GM23248 (cell line): ENCODE data around the gene OR10J5. TPM values are rescaled to one million over a fixed set of nuclear protein-coding genes. Genes with fewer than 3 reads are reported as not detected.

Experiments used
- DNase-seq: peaks from one replicate; pipeline ENCODE4 v3.0.0-alpha.2; 2015
- H2AFZ ChIP-seq: fragments of 200-600 bp; sonication (generic); 2 replicates; pipeline ENCODE4 v1.6.1; 2016; ENCODE audit warnings: antibody characterized with exemption
- H3F3A ChIP-seq: fragments of 200-600 bp; sonication (generic); 2 replicates; pipeline ENCODE4 v1.6.1; 2016; ENCODE audit warnings: mild to moderate bottlenecking, antibody characterized with exemption, mixed run types; ENCODE audit not compliant: insufficient read depth
- H3K27ac ChIP-seq: fragments of 200-600 bp; sonication (generic); 2 replicates; pipeline ENCODE4 v1.5.1; 2016; ENCODE audit warnings: mild to moderate bottlenecking
- H3K27me3 ChIP-seq: fragments of 200-600 bp; sonication (generic); replicated peaks from 2 replicates; pipeline ENCODE4 v1.6.1; 2016; ENCODE audit warnings: mild to moderate bottlenecking; ENCODE audit not compliant: insufficient read depth
- H3K36me3 ChIP-seq: fragments of 200-600 bp; sonication (generic); 2 replicates; pipeline ENCODE4 v1.6.1; 2016; ENCODE audit warnings: low read depth, mild to moderate bottlenecking
- H3K4me1 ChIP-seq: fragments of 200-600 bp; sonication (generic); 2 replicates; pipeline ENCODE4 v1.6.1; 2016; ENCODE audit warnings: mild to moderate bottlenecking; ENCODE audit not compliant: insufficient read depth
- H3K4me2 ChIP-seq: fragments of 200-600 bp; sonication (generic); one replicate; pipeline ENCODE4 v1.6.1; 2016; ENCODE audit warnings: mild to moderate bottlenecking; ENCODE audit not compliant: unreplicated experiment
- H3K4me3 ChIP-seq: fragments of 200-600 bp; sonication (generic); 2 replicates; pipeline ENCODE4 v1.5.1; 2016; ENCODE audit warnings: mild to moderate bottlenecking
- H3K79me2 ChIP-seq: fragments of 200-600 bp; sonication (generic); 2 replicates; pipeline ENCODE4 v1.6.1; 2016; ENCODE audit warnings: mild to moderate bottlenecking; ENCODE audit not compliant: insufficient read depth
- H3K9ac ChIP-seq: fragments of 200-600 bp; sonication (generic); 2 replicates; pipeline ENCODE4 v1.6.1; 2016; ENCODE audit warnings: mild to moderate bottlenecking
- H3K9me2 ChIP-seq: fragments of 200-600 bp; sonication (generic); 2 replicates; pipeline ENCODE4 v1.6.1; 2016; ENCODE audit warnings: mixed run types, mild to moderate bottlenecking, moderate library complexity; ENCODE audit not compliant: insufficient read depth
- H3K9me3 ChIP-seq: fragments of 200-600 bp; sonication (generic); one replicate; pipeline ENCODE4 v1.6.1; 2017; ENCODE audit warnings: low read depth
- H4K20me1 ChIP-seq: fragments of 200-600 bp; sonication (generic); 2 replicates; pipeline ENCODE4 v1.6.0; 2016; ENCODE audit not compliant: insufficient read depth
- EZH2 ChIP-seq: fragments of 200-600 bp; sonication (generic); IDR thresholded peaks from 2 replicates; pipeline ENCODE4 v1.6.1; 2018; ENCODE audit warnings: antibody characterized with exemption, mild to moderate bottlenecking; ENCODE audit not compliant: insufficient read depth, poor library complexity, severe bottlenecking
- EZH2phosphoT487 ChIP-seq: fragments of 200-600 bp; sonication (generic); IDR thresholded peaks from 2 replicates; pipeline ENCODE4 v1.6.1; 2018; ENCODE audit warnings: antibody characterized with exemption, moderate library complexity, mild to moderate bottlenecking, low read depth; ENCODE audit not compliant: insufficient read depth
- WGBS, 2 experiments: methylation state at CpG; one replicate each; pipeline ENCODE4 v1.1.6; 2015 to 2017; ENCODE audit warnings: low lambda C conversion rate in 2 of 2, low coverage in 1 of 2; ENCODE audit errors: missing lambda C conversion rate in 2 of 2; 5-methylcytosine and 5-hydroxymethylcytosine counted together
- in situ Hi-C: fragments of 300-500 bp; cut with MboI; formaldehyde crosslinking; loops from 2 replicates; pipeline ENCODE4 v1.15.0; 2020
- polyA plus RNA-seq: library from polyadenylated mRNA; unstranded; fragments of >200 nt; fragmentation: Nextera tagmentation; extraction: Ambion mirVana; gene quantifications from 2 replicates; pipeline ENCODE4 v1.2.1, GENCODE V29; 2016
- total RNA-seq: library from RNA; depleted of rRNA; stranded (reverse); fragments of >200 nt; shearing (Covaris generic); gene quantifications from 2 replicates; pipeline ENCODE4 v1.2.3, GENCODE V29; 2014; rRNA removed

OR10J5 gene
- total RNA-seq (not detected in 2 replicates), polyA plus RNA-seq (not detected in 2 replicates)

GRCh38 chr1:159535907-159536306 lies at the start of gene OR10J5:
Gene OR10J5, minus strand, starts transcription at chr1:159536007. Its CDS starts 0 bp downstream, at chr1:159536007.
- Histone ChIP-seq H3K9me3 (no peaks in the 10 kb centered on the region), H3K9ac (no peak within 1 kb of the TSS), H3K4me3 (no peak within 1 kb of the TSS), H4K20me1 (no peaks in the 10 kb centered on the region), H3K4me1 (no peaks in the 10 kb centered on the region), H3K27me3 (no peaks in the 10 kb centered on the region), H3F3A (no peaks in the 10 kb centered on the region), H3K27ac (no peak within 1 kb of the TSS), H3K79me2 (no peaks in the 10 kb centered on the region), H2AFZ (no peak within 1 kb of the TSS), H3K9me2 (no peaks in the 10 kb centered on the region), H3K36me3 (no peaks in the 10 kb centered on the region), H3K4me2 (no peak within 1 kb of the TSS)
- 44 to 47% methylated on average over 1 of the region's 1 CpG for WGBS, 2 experiments
- DNase-seq, result no peak
- TF ChIP-seq EZH2 (no peak), EZH2phosphoT487 (no peak)
- in situ Hi-C loops, result no loop called here

- Histone ChIP-seq H4K20me1 (no peaks in the 10 kb centered on the region), H3K4me3 (no peak overlapping the region), H3K27ac (no peak overlapping the region), H3K4me1 (no peaks in the 10 kb centered on the region), H3K79me2 (no peaks in the 10 kb centered on the region), H3K9me2 (no peaks in the 10 kb centered on the region; the same call in 1 of the 2 replicates), H3F3A (no peaks in the 10 kb centered on the region), H3K4me2 (no peak overlapping the region), H3K27me3 (no peaks in the 10 kb centered on the region), H3K9ac (no peak overlapping the region), H2AFZ (no peak overlapping the region), H3K36me3 (no peaks in the 10 kb centered on the region), H3K9me3 (no peaks in the 10 kb centered on the region)
- TF ChIP-seq EZH2 (no peak), EZH2phosphoT487 (no peak)
- 0 to 9% methylated on average over 2 of the region's 2 CpGs for WGBS, 2 experiments
- in situ Hi-C loops, result no loop called here
- DNase-seq, result no peak
Measured at GRCh38 chr1:159584536-159584935, 48.7 kb upstream of the OR10J5 start.

DNA sequence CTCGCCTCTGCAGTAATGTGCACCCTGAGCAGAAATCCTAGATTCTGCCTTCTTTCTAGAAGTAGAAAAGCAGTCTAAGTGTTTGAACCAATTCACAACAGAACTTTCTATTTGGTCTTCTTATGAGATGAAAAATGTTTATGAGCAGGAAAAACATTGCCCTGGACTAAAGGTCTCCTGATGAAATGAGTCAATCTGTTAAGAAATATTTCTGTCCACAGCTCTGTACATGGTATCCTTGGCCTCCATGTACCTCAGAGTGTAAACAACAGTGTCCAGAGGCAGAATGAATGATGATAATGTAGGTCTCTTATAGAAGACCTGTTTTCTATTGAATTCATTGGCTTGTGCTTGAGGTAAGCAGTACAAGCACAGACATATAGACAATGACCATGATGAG lies 45.6 kb upstream of the OR10J5 start:
- H3K27me3 ChIP-seq, result no peaks in the 10 kb centered on the region
- H3K36me3 ChIP-seq, result no peaks in the 10 kb centered on the region
- no peaks in the 10 kb centered on the region for H3K9me3 ChIP-seq
- TF ChIP-seq EZH2 (no peak), EZH2phosphoT487 (no peak)
- H3K9me2 ChIP-seq, result no peaks in the 10 kb centered on the region; the same call in 1 of the 2 replicates
- H3K4me2 ChIP-seq, result no peak overlapping the region
- no peak overlapping the region for H2AFZ ChIP-seq
- H4K20me1 ChIP-seq, result no peaks in the 10 kb centered on the region
- H3K79me2 ChIP-seq, result no peaks in the 10 kb centered on the region
- no peak for DNase-seq
- no peak overlapping the region for H3K4me3 ChIP-seq
- in situ Hi-C loops, result no loop called here
- no peaks in the 10 kb centered on the region for H3F3A ChIP-seq
- H3K27ac ChIP-seq, result no peak overlapping the region
- H3K9ac ChIP-seq, result no peak overlapping the region
- H3K4me1 ChIP-seq, result no peaks in the 10 kb centered on the region
- 14 to 30% methylated on average over 1 of the region's 1 CpG for WGBS, 2 experiments

DNA sequence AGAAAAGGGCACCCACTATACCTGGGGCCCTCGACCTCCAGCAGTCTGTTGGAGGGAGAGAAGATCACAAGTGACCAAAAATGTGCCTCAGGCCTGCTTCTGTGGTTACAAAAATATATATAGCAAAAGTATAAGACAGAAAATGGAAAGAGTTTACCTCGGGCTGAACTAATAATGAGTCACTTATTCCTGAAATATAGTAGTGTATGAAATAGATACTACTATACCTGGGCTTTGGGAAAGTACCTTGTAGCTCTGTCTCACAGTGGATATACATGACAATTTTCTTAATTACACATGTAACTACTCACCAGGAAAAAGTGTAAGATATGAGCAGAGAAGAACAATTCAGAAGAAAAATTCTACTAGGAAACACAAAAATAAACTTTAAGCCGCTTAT lies 44.5 kb upstream of the OR10J5 start:
- Histone ChIP-seq H3K4me2 (no peak overlapping the region), H3K79me2 (no peaks in the 10 kb centered on the region), H2AFZ (no peak overlapping the region), H3K36me3 (no peaks in the 10 kb centered on the region), H3K9me2 (no peaks in the 10 kb centered on the region; the same call in 1 of the 2 replicates), H3K4me3 (no peak overlapping the region), H3K9ac (no peak overlapping the region), H4K20me1 (no peaks in the 10 kb centered on the region), H3K9me3 (no peaks in the 10 kb centered on the region), H3F3A (no peaks in the 10 kb centered on the region), H3K4me1 (no peaks in the 10 kb centered on the region), H3K27me3 (no peaks in the 10 kb centered on the region), H3K27ac (no peak overlapping the region)
- in situ Hi-C loops, result no loop called here
- no peak for DNase-seq
- TF ChIP-seq EZH2phosphoT487 (no peak), EZH2 (no peak)
- 7 to 11% methylated on average over 3 of the region's 3 CpGs for WGBS, 2 experiments

DNA sequence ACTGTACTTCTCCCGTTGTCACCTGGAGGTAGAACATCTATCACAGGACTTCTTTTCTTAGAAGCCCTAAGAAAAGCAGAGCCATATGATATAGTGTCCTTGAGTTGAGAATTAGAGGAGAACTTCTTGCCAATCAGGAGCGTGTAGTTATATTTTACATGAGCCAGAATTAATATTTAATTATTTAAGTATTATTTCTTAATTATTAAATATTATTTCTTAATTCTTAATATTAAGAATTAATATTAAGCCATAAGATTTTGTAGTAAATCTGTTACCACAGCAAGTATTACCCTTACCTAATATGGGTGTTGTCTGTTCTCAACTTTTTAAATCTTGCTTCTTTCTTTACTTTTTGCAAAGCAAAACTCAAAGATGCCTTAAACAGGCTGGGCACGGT lies 41.6 kb upstream of the OR10J5 start:
- no peaks in the 10 kb centered on the region for H3K9me2 ChIP-seq
- no peaks in the 10 kb centered on the region for H4K20me1 ChIP-seq
- H3K9ac ChIP-seq, result no peak overlapping the region
- in situ Hi-C loops, result no loop called here
- no peaks in the 10 kb centered on the region for H3K9me3 ChIP-seq
- H3K4me1 ChIP-seq, result no peaks in the 10 kb centered on the region
- DNase-seq, result no peak
- H3K4me3 ChIP-seq, result no peak overlapping the region
- no peaks in the 10 kb centered on the region for H3F3A ChIP-seq
- no peak overlapping the region for H2AFZ ChIP-seq
- no peaks in the 10 kb centered on the region for H3K27me3 ChIP-seq
- H3K79me2 ChIP-seq, result no peaks in the 10 kb centered on the region
- no peak for TF ChIP-seq EZH2
- no peak for TF ChIP-seq EZH2phosphoT487
- no peak overlapping the region for H3K27ac ChIP-seq
- no peak overlapping the region for H3K4me2 ChIP-seq
- H3K36me3 ChIP-seq, result no peaks in the 10 kb centered on the region
- 46 to 47% methylated on average over 3 of the region's 3 CpGs for WGBS, 2 experiments
